Breast epithelium (tissue), 3 donors: ENCODE results near the gene SNAPC4.

Experiments
- POLR2A ChIP-seq: fragments of 450-650 bp; IDR thresholded peaks from one replicate; pipeline ENCODE4 v1.6.1; 2016; ENCODE audit warnings: antibody characterized with exemption, mild to moderate bottlenecking, moderate library complexity
- TF ChIP-seq, protein P1 (sequence below), 3 donors: fragments of 450-650 bp; IDR thresholded peaks; one replicate each; pipeline ENCODE4 v1.5.1; 2016 to 2017; ENCODE audit warnings: antibody characterized with exemption in 3 of 3, mild to moderate bottlenecking in 3 of 3, moderate library complexity in 3 of 3

DNA sequence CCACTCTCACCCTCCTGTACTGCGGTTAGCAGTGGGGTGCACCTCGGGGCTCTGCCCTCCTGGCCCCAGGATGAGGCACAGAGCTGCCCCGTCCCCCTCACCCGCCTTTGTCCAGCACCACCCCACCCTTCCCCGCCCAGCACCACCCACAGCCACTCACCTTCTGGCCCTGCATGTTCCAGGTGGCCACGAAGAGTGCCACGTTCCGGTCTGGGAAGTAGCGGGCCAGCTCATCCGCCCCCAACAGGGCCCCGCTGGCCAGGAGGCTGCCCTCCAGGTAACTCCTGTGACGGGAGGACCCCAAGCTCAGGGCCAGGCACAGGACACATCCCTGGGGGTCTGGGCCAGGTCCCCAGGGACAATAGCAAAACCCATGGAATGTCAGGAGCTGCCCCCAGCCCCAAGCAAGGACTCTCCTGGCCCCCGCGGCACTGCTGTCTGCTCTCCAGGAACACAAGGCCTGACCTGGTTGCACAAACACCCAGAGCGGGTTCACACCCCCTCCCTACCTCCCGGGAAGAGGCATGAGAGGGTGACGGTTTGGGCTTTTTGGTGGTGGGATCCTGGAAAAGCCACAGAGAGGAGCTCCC lies 34.7 kb upstream of the SNAPC4 start:
- no peak for TF ChIP-seq POLR2A
- TF ChIP-seq, protein P1, sequence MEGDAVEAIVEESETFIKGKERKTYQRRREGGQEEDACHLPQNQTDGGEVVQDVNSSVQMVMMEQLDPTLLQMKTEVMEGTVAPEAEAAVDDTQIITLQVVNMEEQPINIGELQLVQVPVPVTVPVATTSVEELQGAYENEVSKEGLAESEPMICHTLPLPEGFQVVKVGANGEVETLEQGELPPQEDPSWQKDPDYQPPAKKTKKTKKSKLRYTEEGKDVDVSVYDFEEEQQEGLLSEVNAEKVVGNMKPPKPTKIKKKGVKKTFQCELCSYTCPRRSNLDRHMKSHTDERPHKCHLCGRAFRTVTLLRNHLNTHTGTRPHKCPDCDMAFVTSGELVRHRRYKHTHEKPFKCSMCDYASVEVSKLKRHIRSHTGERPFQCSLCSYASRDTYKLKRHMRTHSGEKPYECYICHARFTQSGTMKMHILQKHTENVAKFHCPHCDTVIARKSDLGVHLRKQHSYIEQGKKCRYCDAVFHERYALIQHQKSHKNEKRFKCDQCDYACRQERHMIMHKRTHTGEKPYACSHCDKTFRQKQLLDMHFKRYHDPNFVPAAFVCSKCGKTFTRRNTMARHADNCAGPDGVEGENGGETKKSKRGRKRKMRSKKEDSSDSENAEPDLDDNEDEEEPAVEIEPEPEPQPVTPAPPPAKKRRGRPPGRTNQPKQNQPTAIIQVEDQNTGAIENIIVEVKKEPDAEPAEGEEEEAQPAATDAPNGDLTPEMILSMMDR (IDR thresholded peaks at IDR 0.05): no peak
